IPS DF 19.7 (cell line): ENCODE data around the gene DLGAP4.
"Not testable (repeated sequence)": the region's sequence is repeated elsewhere in the genome, so short reads cannot be mapped to it uniquely, and the experiment has no call there.

Experiments used
- DNase-seq: peaks from one replicate; pipeline ENCODE4 v3.0.0-alpha.2; 2013; ENCODE audit warnings: low read depth, low spot score

The DLGAP4 gene

GRCh38 chr20:36563374-36563773 lies 257.2 kb downstream of the DLGAP4 start:
- DNase-seq: no peak

- not testable (repeated sequence) for DNase-seq
Observed at GRCh38 chr20:36564078-36564725, 258.1 kb downstream of the DLGAP4 start.

- DNase-seq: not testable (repeated sequence)
Observed at GRCh38 chr20:36564726-36565121, 258.6 kb downstream of the DLGAP4 start.

- no peak for DNase-seq
Observed at GRCh38 chr20:36565520-36565919, 259.4 kb downstream of the DLGAP4 start.

- no peak for DNase-seq
Observed at GRCh38 chr20:36569847-36570429, 263.8 kb downstream of the DLGAP4 start.

- no peak for DNase-seq
Observed at GRCh38 chr20:36571564-36572504, 265.7 kb downstream of the DLGAP4 start.

- no peak for DNase-seq
Observed at GRCh38 chr20:36572701-36573102, 266.6 kb downstream of the DLGAP4 start.

GRCh38 chr20:36573103-36573797 lies 267.1 kb downstream of the DLGAP4 start, which contains the start of gene TGIF2:
TSS of gene TGIF2 (plus strand) at chr20:36573597. CDS start at chr20:36578775, 5,178 bp downstream.
- DNase-seq: no peak

- DNase-seq: no peak
Observed at GRCh38 chr20:36573798-36574365, 267.7 kb downstream of the DLGAP4 start.

- no peak for DNase-seq
Observed at GRCh38 chr20:36574366-36575135, 268.4 kb downstream of the DLGAP4 start.

- DNase-seq: no peak
Observed at GRCh38 chr20:36576081-36576445, 269.9 kb downstream of the DLGAP4 start.
